A549 (cell line): ENCODE measurements around the gene LY6G6D. TPM values are rescaled to one million over a fixed set of nuclear protein-coding genes. Genes with fewer than 3 reads are reported as not detected.

Experiments used
- ATAC-seq, 2 experiments: fragments of 200-7000 bp in 1 of 2; fragments of >200 bp in 1 of 2; cut with Nextera tagmentation in 1 of 2; cut with Tn5 transposase in 1 of 2; 3 replicates each; pipeline versions ENCODE4 v1.8.0 to v1.9.1; 2018 to 2020; ENCODE audit warnings: mild to moderate bottlenecking in 1 of 2, moderate library complexity in 1 of 2
- CTCF ChIA-PET: fragments of 300-600 bp; sonication (Branson Sonifier 250); formaldehyde crosslinking; extraction: SDS; loops from one replicate; lab custom pipeline; 2021; ENCODE audit warnings: antibody characterized with exemption, inconsistent platforms; lab: Yijun Ruan, JAX
- POLR2A ChIA-PET: fragments of 350-600 bp; formaldehyde crosslinking; extraction: SDS; loops from one replicate; lab custom pipeline; 2021; ENCODE audit warnings: antibody characterized with exemption, inconsistent platforms; lab: Yijun Ruan, JAX
- DNase-seq, 2 experiments: peaks; one replicate each; pipeline versions ENCODE4 v3.0.0 to v3.0.0-alpha.2; 2011 to 2016; ENCODE audit warnings: low read depth in 1 of 2, low spot score in 1 of 2
- FAIRE-seq: peaks from 2 replicates; lab custom pipeline; 2011; peaks lifted over from hg19 to GRCh38; lab: Jason Lieb, UNC
- H3K27ac ChIP-seq, 2 experiments: fragments of >200 bp; sonication (Bioruptor Twin); formaldehyde crosslinking; 3 replicates each; pipeline ENCODE4 v1.5.1; 2016 to 2017
- H3K4me1 ChIP-seq: fragments of >200 bp; sonication (Bioruptor Twin); formaldehyde crosslinking; 3 replicates; pipeline ENCODE4 v1.6.1; 2016
- H3K4me2 ChIP-seq: fragments of >200 bp; sonication (Bioruptor Twin); formaldehyde crosslinking; 3 replicates; pipeline ENCODE4 v1.6.1; 2016
- H3K4me3 ChIP-seq: fragments of >200 bp; sonication (Bioruptor Twin); formaldehyde crosslinking; 3 replicates; pipeline ENCODE4 v1.5.1; 2016
- H3K9me3 ChIP-seq: fragments of >200 bp; sonication (Bioruptor Twin); formaldehyde crosslinking; 3 replicates; pipeline ENCODE4 v1.6.1; 2016
- EP300 ChIP-seq, 2 experiments: fragments of >200 bp; sonication (Bioruptor Twin); formaldehyde crosslinking; IDR thresholded peaks; 2 replicates in 1 of 2; 3 replicates in 1 of 2; pipeline ENCODE4 v1.6.1; 2016 to 2017
- GATA3 ChIP-seq: IDR thresholded peaks from 2 replicates; pipeline ENCODE4 v1.6.1; 2012; ENCODE audit warnings: borderline replicate concordance
- HEYL ChIP-seq: fragments of 250-450 bp; sonication (Bioruptor Pico); IDR thresholded peaks from 2 replicates; pipeline ENCODE4 v1.8.0; 2021; ENCODE audit warnings: mild to moderate bottlenecking, moderate library complexity
- HOXB13 ChIP-seq: fragments of 250-450 bp; sonication (Bioruptor Pico); IDR thresholded peaks from 2 replicates; pipeline ENCODE4 v1.5.0; 2020; ENCODE audit warnings: low read depth, mild to moderate bottlenecking, moderate library complexity
- JUN ChIP-seq, 2 experiments: fragments of >200 bp; sonication (Bioruptor Twin); formaldehyde crosslinking; IDR thresholded peaks; 2 replicates in 1 of 2; 3 replicates in 1 of 2; pipeline ENCODE4 v1.6.1; 2016 to 2017
- KDM1A ChIP-seq: fragments of 200-600 bp; sonication (generic); IDR thresholded peaks from 2 replicates; pipeline ENCODE4 v1.6.1; 2016; ENCODE audit warnings: low read depth, mild to moderate bottlenecking
- RFX5 ChIP-seq: fragments of 450-650 bp; IDR thresholded peaks from 2 replicates; pipeline ENCODE4 v1.7.1; 2014; ENCODE audit warnings: antibody characterized with exemption, mild to moderate bottlenecking, moderate library complexity
- RNF2 ChIP-seq: fragments of 200-600 bp; sonication (generic); IDR thresholded peaks from 2 replicates; pipeline ENCODE4 v1.6.1; 2016; ENCODE audit warnings: low read depth, mild to moderate bottlenecking, antibody characterized with exemption, moderate library complexity, borderline replicate concordance
- SMC3 ChIP-seq: fragments of >200 bp; sonication (Bioruptor Twin); formaldehyde crosslinking; IDR thresholded peaks from 3 replicates; pipeline ENCODE4 v1.6.1; 2018; ENCODE audit warnings: inconsistent platforms
- ZNF302 ChIP-seq: fragments of 250-450 bp; sonication (Bioruptor Pico); IDR thresholded peaks from 2 replicates; pipeline ENCODE4 v1.9.0; 2021; ENCODE audit warnings: inconsistent platforms, mild to moderate bottlenecking, moderate library complexity
- WGBS: methylation state at CpG from one replicate; pipeline ENCODE4 v1.1.6; 2017; ENCODE audit errors: missing lambda C conversion rate; 5-methylcytosine and 5-hydroxymethylcytosine counted together
- polyA plus RNA-seq, 4 experiments: library from polyadenylated mRNA; depleted of rRNA in 3 of 4; stranded (reverse); fragments of >200 nt; fragmentation: RNase III in 1 of 4; extraction: RNeasy Plus Mini Kit Qiagen cat#74134 plus additional on column Dnase treatment in 1 of 4; gene quantifications; 2 replicates in 3 of 4; 3 replicates in 1 of 4; pipeline ENCODE4 v1.2.3, GENCODE V29; 2011 to 2017
- small RNA-seq, 6 experiments: library from RNA; depleted of rRNA; stranded (forward); fragments of <200 nt; gene quantifications; one replicate each; pipeline ENCODE3, GENCODE V24; 2012
- TF ChIP-seq, protein P1 (sequence below): fragments of >200 bp; sonication (Bioruptor Twin); formaldehyde crosslinking; IDR thresholded peaks from 2 replicates; pipeline ENCODE4 v1.6.1; 2016
- TF ChIP-seq, protein P2 (sequence below): IDR thresholded peaks from 2 replicates; pipeline ENCODE4 v1.6.1; 2012
- TF ChIP-seq, protein P3 (sequence below): fragments of 250-450 bp; sonication (Bioruptor Pico); IDR thresholded peaks from 2 replicates; pipeline ENCODE4 v1.5.0; 2020; ENCODE audit warnings: low read depth, mild to moderate bottlenecking, moderate library complexity
- TF ChIP-seq, protein P4 (sequence below): fragments of >200 bp; sonication (Bioruptor Twin); formaldehyde crosslinking; IDR thresholded peaks from 3 replicates; pipeline ENCODE4 v1.5.1; 2016
- TF ChIP-seq, protein P5 (sequence below): fragments of 200-600 bp; sonication (generic); IDR thresholded peaks from 2 replicates; pipeline ENCODE4 v1.6.1; 2016; ENCODE audit warnings: antibody characterized with exemption, mild to moderate bottlenecking, moderate library complexity

The LY6G6D gene
- polyA plus RNA-seq, 2 of the 4 experiments (the other 2 are of a cell fraction): not detected

DNA sequence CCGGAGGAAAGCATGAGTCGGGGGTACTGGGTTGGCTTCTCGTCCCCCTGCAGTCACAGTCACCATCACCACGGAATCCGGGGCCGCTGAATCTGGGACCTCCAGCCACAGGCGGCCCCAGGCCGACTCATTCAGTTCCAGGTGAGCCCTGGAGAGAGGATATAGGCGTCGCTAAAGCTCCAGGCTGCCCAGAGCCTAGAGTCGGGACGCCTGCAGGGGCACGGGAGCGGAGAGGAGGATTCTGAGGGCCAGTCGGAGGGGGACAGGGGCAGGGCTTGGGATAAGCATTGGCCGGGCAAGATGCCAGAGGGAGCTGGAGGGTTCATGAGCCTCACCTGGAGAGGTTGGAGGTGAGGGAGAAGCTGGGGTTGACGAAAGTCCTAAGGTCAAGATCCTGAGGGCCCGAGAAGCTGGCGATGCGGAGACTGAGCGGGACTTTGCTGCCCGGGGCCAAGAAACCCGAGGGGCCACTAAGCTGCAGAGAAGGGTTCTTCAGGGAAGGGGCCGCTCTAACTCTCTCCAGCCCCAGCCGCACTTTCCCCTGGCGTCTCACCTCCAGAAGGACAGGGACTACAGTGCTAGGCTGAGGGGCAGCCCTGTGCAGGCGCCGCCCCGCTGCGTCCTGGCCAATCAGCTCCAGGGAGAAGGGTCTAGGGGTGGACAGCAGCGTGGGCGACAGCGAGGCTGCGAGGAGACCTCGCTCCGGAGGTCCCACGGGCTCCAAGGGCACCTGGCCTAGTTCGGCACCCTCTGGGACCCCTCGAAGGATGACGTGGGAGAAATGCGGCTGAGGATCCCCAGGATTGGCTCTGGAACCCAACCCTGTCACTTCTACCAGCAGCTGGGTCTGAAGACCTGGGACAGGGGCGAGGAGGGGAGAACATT lies 51.0 kb downstream of the LY6G6D start:
- FAIRE-seq (no peak), DNase-seq (no peak), ATAC-seq (no peak)
- Histone ChIP-seq H3K9me3 (no peaks in the 10 kb centered on the region), H3K27ac (no peak overlapping the region), H3K4me3 (no peak overlapping the region), H3K4me2 (no peak overlapping the region), H3K4me1 (no peaks in the 10 kb centered on the region)
- ChIA-PET CTCF (interaction anchor here (0.7 to 1.7 kb wide), 6 partner anchors 9 to 36 kb away, joined by 3 to 6 read pairs (median 4); partner anchors contain the start of genes DDAH2 and VWA7), POLR2A (no interaction called here)
- 88% methylated on average over 23 of the region's 42 CpGs for WGBS
- TF ChIP-seq, protein P1, sequence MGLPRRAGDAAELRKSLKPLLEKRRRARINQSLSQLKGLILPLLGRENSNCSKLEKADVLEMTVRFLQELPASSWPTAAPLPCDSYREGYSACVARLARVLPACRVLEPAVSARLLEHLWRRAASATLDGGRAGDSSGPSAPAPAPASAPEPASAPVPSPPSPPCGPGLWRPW: no peak
- TF ChIP-seq ZNF302 (CRISPR knock-in tag): no peak
- TF ChIP-seq, protein P2, sequence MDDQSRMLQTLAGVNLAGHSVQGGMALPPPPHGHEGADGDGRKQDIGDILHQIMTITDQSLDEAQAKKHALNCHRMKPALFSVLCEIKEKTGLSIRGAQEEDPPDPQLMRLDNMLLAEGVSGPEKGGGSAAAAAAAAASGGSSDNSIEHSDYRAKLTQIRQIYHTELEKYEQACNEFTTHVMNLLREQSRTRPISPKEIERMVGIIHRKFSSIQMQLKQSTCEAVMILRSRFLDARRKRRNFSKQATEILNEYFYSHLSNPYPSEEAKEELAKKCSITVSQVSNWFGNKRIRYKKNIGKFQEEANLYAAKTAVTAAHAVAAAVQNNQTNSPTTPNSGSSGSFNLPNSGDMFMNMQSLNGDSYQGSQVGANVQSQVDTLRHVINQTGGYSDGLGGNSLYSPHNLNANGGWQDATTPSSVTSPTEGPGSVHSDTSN: no peak

DNA sequence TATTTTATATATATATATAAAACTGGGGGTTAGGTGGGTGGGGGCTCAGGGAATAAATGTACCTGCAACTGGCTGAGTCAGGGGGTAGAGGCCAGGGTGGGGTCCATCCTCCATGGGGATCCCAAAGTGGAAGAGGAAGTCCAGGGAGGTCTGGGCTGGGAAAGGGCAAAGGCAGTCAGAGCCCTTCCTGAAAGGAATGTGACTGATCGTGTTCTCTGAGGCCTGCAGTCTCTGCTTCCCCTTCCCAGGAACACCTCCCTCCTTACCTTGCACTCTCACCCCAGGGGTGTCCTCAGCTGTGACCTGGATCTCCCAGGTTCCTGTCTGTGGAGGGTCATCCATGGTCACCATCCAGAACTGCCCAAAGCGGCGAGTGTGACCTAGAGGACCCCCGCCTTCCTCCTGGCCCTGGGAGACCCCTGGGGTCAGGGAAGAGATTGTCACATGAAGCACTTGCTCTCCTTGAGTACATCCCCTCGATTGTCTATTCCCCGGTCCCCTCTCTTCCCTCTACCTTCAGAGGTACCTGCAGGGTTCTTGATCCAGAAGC lies 52.0 kb downstream of the LY6G6D start:
- Histone ChIP-seq H3K9me3 (no peaks in the 10 kb centered on the region), H3K27ac (no peak overlapping the region), H3K4me1 (no peaks in the 10 kb centered on the region), H3K4me3 (no peak overlapping the region), H3K4me2 (no peak overlapping the region)
- ATAC-seq (no peak), DNase-seq (no peak), FAIRE-seq (no peak)
- TF ChIP-seq RFX5 (no peak), HEYL (CRISPR knock-in tag) (no peak), KDM1A (no peak), EP300 (IDR thresholded peaks at IDR 0.05) (no peak), SMC3 (no peak), RNF2 (no peak), HOXB13 (no peak), JUN (IDR thresholded peaks at IDR 0.05) (no peak), GATA3 (no peak)
- TF ChIP-seq, protein P3, sequence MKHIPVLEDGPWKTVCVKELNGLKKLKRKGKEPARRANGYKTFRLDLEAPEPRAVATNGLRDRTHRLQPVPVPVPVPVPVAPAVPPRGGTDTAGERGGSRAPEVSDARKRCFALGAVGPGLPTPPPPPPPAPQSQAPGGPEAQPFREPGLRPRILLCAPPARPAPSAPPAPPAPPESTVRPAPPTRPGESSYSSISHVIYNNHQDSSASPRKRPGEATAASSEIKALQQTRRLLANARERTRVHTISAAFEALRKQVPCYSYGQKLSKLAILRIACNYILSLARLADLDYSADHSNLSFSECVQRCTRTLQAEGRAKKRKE (CRISPR knock-in tag): no peak
- TF ChIP-seq, protein P4, sequence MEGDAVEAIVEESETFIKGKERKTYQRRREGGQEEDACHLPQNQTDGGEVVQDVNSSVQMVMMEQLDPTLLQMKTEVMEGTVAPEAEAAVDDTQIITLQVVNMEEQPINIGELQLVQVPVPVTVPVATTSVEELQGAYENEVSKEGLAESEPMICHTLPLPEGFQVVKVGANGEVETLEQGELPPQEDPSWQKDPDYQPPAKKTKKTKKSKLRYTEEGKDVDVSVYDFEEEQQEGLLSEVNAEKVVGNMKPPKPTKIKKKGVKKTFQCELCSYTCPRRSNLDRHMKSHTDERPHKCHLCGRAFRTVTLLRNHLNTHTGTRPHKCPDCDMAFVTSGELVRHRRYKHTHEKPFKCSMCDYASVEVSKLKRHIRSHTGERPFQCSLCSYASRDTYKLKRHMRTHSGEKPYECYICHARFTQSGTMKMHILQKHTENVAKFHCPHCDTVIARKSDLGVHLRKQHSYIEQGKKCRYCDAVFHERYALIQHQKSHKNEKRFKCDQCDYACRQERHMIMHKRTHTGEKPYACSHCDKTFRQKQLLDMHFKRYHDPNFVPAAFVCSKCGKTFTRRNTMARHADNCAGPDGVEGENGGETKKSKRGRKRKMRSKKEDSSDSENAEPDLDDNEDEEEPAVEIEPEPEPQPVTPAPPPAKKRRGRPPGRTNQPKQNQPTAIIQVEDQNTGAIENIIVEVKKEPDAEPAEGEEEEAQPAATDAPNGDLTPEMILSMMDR: no peak
- TF ChIP-seq, protein P5, sequence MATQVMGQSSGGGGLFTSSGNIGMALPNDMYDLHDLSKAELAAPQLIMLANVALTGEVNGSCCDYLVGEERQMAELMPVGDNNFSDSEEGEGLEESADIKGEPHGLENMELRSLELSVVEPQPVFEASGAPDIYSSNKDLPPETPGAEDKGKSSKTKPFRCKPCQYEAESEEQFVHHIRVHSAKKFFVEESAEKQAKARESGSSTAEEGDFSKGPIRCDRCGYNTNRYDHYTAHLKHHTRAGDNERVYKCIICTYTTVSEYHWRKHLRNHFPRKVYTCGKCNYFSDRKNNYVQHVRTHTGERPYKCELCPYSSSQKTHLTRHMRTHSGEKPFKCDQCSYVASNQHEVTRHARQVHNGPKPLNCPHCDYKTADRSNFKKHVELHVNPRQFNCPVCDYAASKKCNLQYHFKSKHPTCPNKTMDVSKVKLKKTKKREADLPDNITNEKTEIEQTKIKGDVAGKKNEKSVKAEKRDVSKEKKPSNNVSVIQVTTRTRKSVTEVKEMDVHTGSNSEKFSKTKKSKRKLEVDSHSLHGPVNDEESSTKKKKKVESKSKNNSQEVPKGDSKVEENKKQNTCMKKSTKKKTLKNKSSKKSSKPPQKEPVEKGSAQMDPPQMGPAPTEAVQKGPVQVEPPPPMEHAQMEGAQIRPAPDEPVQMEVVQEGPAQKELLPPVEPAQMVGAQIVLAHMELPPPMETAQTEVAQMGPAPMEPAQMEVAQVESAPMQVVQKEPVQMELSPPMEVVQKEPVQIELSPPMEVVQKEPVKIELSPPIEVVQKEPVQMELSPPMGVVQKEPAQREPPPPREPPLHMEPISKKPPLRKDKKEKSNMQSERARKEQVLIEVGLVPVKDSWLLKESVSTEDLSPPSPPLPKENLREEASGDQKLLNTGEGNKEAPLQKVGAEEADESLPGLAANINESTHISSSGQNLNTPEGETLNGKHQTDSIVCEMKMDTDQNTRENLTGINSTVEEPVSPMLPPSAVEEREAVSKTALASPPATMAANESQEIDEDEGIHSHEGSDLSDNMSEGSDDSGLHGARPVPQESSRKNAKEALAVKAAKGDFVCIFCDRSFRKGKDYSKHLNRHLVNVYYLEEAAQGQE: no peak
- CTCF ChIA-PET: interaction anchor here (0.9 to 1.7 kb wide), 4 partner anchors 9 to 29 kb away, joined by 3 to 5 read pairs (median 4); partner anchors contain the start of gene VWA7
- whole genome bisulfite sequencing: 58% methylated on average over 6 of the region's 6 CpGs
- POLR2A ChIA-PET: no interaction called here

Small RNA genes lying within 50 kb of the gene (small RNA-seq; reads per million reads assigned to genes)
- 0 reads per million in 6 experiments for gene LY6G6D
- gene MIR4646: 0 reads per million in 6 experiments
- gene MSH5-SAPCD1: 0 reads per million in 6 experiments
- gene RNU6-850P: 0 reads per million in 6 experiments
- gene SAPCD1: 0 reads per million in 6 experiments

Other genes with a start within 250 kb of the LY6G6D start
Only the 30 nearest of the 41 such genes appear.
- gene LTA, start 143.1 kb upstream of the LY6G6D start, polyA plus RNA-seq (2011; rRNA removed): 0.07 TPM in 1 of 2 replicates, not detected in the other
- 0.07 to 0.08 TPM in 2 of 3 replicates, not detected in the other for gene LTA, start 143.1 kb upstream of the LY6G6D start, polyA plus RNA-seq (2017; fragmentation: RNase III; extraction: RNeasy Plus Mini Kit Qiagen cat#74134 plus additional on column Dnase treatment)
- 0.07 TPM in 1 of 2 replicates, not detected in the other for gene TNF, start 139.8 kb upstream of the LY6G6D start, polyA plus RNA-seq (2011; rRNA removed)
- not detected in 3 replicates for gene TNF, start 139.8 kb upstream of the LY6G6D start, polyA plus RNA-seq (2017; fragmentation: RNase III; extraction: RNeasy Plus Mini Kit Qiagen cat#74134 plus additional on column Dnase treatment)
- gene LTB, start 132.9 kb upstream of the LY6G6D start, polyA plus RNA-seq (2011; rRNA removed): 0.13 and 0.26 TPM in 2 replicates
- 0.14 to 0.57 TPM (median 0.33 TPM) in 3 replicates for gene LTB, start 132.9 kb upstream of the LY6G6D start, polyA plus RNA-seq (2017; fragmentation: RNase III; extraction: RNeasy Plus Mini Kit Qiagen cat#74134 plus additional on column Dnase treatment)
- 0.17 and 0.19 TPM in 2 replicates for gene LST1, start 129.1 kb upstream of the LY6G6D start, polyA plus RNA-seq (2011; rRNA removed)
- gene LST1, start 129.1 kb upstream of the LY6G6D start, polyA plus RNA-seq (2017; fragmentation: RNase III; extraction: RNeasy Plus Mini Kit Qiagen cat#74134 plus additional on column Dnase treatment): 0.26 to 0.47 TPM in 2 of 3 replicates, not detected in the other
- gene NCR3, start 122.3 kb upstream of the LY6G6D start, polyA plus RNA-seq (2011; rRNA removed): not detected in 2 replicates
- gene NCR3, start 122.3 kb upstream of the LY6G6D start, polyA plus RNA-seq (2017; fragmentation: RNase III; extraction: RNeasy Plus Mini Kit Qiagen cat#74134 plus additional on column Dnase treatment): not detected in 3 replicates
- not detected in 2 replicates for gene AIF1, start 100.1 kb upstream of the LY6G6D start, polyA plus RNA-seq (2011; rRNA removed)
- gene AIF1, start 100.1 kb upstream of the LY6G6D start, polyA plus RNA-seq (2017; fragmentation: RNase III; extraction: RNeasy Plus Mini Kit Qiagen cat#74134 plus additional on column Dnase treatment): not detected in 3 replicates
- 26.0 and 28.0 TPM in 2 replicates for gene PRRC2A, start 94.6 kb upstream of the LY6G6D start, polyA plus RNA-seq (2011; rRNA removed)
- gene PRRC2A, start 94.6 kb upstream of the LY6G6D start, polyA plus RNA-seq (2017; fragmentation: RNase III; extraction: RNeasy Plus Mini Kit Qiagen cat#74134 plus additional on column Dnase treatment): 60.7 to 63.0 TPM (median 61.1 TPM) in 3 replicates
- gene BAG6, start 62.7 kb upstream of the LY6G6D start, polyA plus RNA-seq (2011; rRNA removed): 50.4 and 59.4 TPM in 2 replicates
- 107 to 123 TPM (median 121 TPM) in 3 replicates for gene BAG6, start 62.7 kb upstream of the LY6G6D start, polyA plus RNA-seq (2017; fragmentation: RNase III; extraction: RNeasy Plus Mini Kit Qiagen cat#74134 plus additional on column Dnase treatment)
- 2.6 and 4.1 TPM in 2 replicates for gene APOM, start 59.5 kb upstream of the LY6G6D start, polyA plus RNA-seq (2011; rRNA removed)
- 1.5 to 2.1 TPM (median 1.9 TPM) in 3 replicates for gene APOM, start 59.5 kb upstream of the LY6G6D start, polyA plus RNA-seq (2017; fragmentation: RNase III; extraction: RNeasy Plus Mini Kit Qiagen cat#74134 plus additional on column Dnase treatment)
- gene C6orf47, start 54.6 kb upstream of the LY6G6D start, polyA plus RNA-seq (2011; rRNA removed): 6.0 and 6.1 TPM in 2 replicates
- 10.7 to 13.6 TPM (median 11.9 TPM) in 3 replicates for gene C6orf47, start 54.6 kb upstream of the LY6G6D start, polyA plus RNA-seq (2017; fragmentation: RNase III; extraction: RNeasy Plus Mini Kit Qiagen cat#74134 plus additional on column Dnase treatment)
- 10.0 and 11.0 TPM in 2 replicates for gene GPANK1, start 50.4 kb upstream of the LY6G6D start, polyA plus RNA-seq (2011; rRNA removed)
- gene GPANK1, start 50.4 kb upstream of the LY6G6D start, polyA plus RNA-seq (2017; fragmentation: RNase III; extraction: RNeasy Plus Mini Kit Qiagen cat#74134 plus additional on column Dnase treatment): 9.7 to 11.7 TPM (median 11.0 TPM) in 3 replicates
- gene CSNK2B, start 49.3 kb upstream of the LY6G6D start, polyA plus RNA-seq (2011; rRNA removed): 41.8 and 61.0 TPM in 2 replicates
- gene CSNK2B, start 49.3 kb upstream of the LY6G6D start, polyA plus RNA-seq (2017; fragmentation: RNase III; extraction: RNeasy Plus Mini Kit Qiagen cat#74134 plus additional on column Dnase treatment): 134 to 141 TPM (median 141 TPM) in 3 replicates
- gene LY6G5B, start 45.4 kb upstream of the LY6G6D start, polyA plus RNA-seq (2011; rRNA removed): 5.9 and 6.7 TPM in 2 replicates
- 9.0 to 12.3 TPM (median 9.9 TPM) in 3 replicates for gene LY6G5B, start 45.4 kb upstream of the LY6G6D start, polyA plus RNA-seq (2017; fragmentation: RNase III; extraction: RNeasy Plus Mini Kit Qiagen cat#74134 plus additional on column Dnase treatment)
- gene LY6G5C, start 34.3 kb upstream of the LY6G6D start, polyA plus RNA-seq (2011; rRNA removed): 1.2 and 1.6 TPM in 2 replicates
- gene LY6G5C, start 34.3 kb upstream of the LY6G6D start, polyA plus RNA-seq (2017; fragmentation: RNase III; extraction: RNeasy Plus Mini Kit Qiagen cat#74134 plus additional on column Dnase treatment): 1.5 to 1.9 TPM (median 1.6 TPM) in 3 replicates
- gene ABHD16A, start 12.0 kb upstream of the LY6G6D start, polyA plus RNA-seq (2011; rRNA removed): 22.3 and 22.6 TPM in 2 replicates
- gene ABHD16A, start 12.0 kb upstream of the LY6G6D start, polyA plus RNA-seq (2017; fragmentation: RNase III; extraction: RNeasy Plus Mini Kit Qiagen cat#74134 plus additional on column Dnase treatment): 14.5 to 16.6 TPM (median 16.2 TPM) in 3 replicates
- gene LY6G6F, start 8.5 kb upstream of the LY6G6D start, polyA plus RNA-seq (2011; rRNA removed): not detected in 2 replicates
- not detected in 3 replicates for gene LY6G6F, start 8.5 kb upstream of the LY6G6D start, polyA plus RNA-seq (2017; fragmentation: RNase III; extraction: RNeasy Plus Mini Kit Qiagen cat#74134 plus additional on column Dnase treatment)
- gene LY6G6C, start 6.4 kb downstream of the LY6G6D start, polyA plus RNA-seq (2011; rRNA removed): 0.08 and 0.11 TPM in 2 replicates
- gene LY6G6C, start 6.4 kb downstream of the LY6G6D start, polyA plus RNA-seq (2017; fragmentation: RNase III; extraction: RNeasy Plus Mini Kit Qiagen cat#74134 plus additional on column Dnase treatment): 0.11 to 0.21 TPM in 2 of 3 replicates, not detected in the other
- gene MPIG6B, start 8.0 kb downstream of the LY6G6D start, polyA plus RNA-seq (2011; rRNA removed): not detected in 2 replicates
- not detected in 3 replicates for gene MPIG6B, start 8.0 kb downstream of the LY6G6D start, polyA plus RNA-seq (2017; fragmentation: RNase III; extraction: RNeasy Plus Mini Kit Qiagen cat#74134 plus additional on column Dnase treatment)
- gene DDAH2, start 14.0 kb downstream of the LY6G6D start, polyA plus RNA-seq (2011; rRNA removed): 19.3 and 20.6 TPM in 2 replicates
- 44.8 to 57.3 TPM (median 54.5 TPM) in 3 replicates for gene DDAH2, start 14.0 kb downstream of the LY6G6D start, polyA plus RNA-seq (2017; fragmentation: RNase III; extraction: RNeasy Plus Mini Kit Qiagen cat#74134 plus additional on column Dnase treatment)
- 346 and 397 TPM in 2 replicates for gene CLIC1, start 21.2 kb downstream of the LY6G6D start, polyA plus RNA-seq (2011; rRNA removed)
- gene CLIC1, start 21.2 kb downstream of the LY6G6D start, polyA plus RNA-seq (2017; fragmentation: RNase III; extraction: RNeasy Plus Mini Kit Qiagen cat#74134 plus additional on column Dnase treatment): 249 to 283 TPM (median 251 TPM) in 3 replicates
- 36.5 and 42.6 TPM in 2 replicates for gene MSH5, start 24.7 kb downstream of the LY6G6D start, polyA plus RNA-seq (2011; rRNA removed)
- 17.1 to 18.8 TPM (median 17.4 TPM) in 3 replicates for gene MSH5, start 24.7 kb downstream of the LY6G6D start, polyA plus RNA-seq (2017; fragmentation: RNase III; extraction: RNeasy Plus Mini Kit Qiagen cat#74134 plus additional on column Dnase treatment)
- 3.3 and 6.9 TPM in 2 replicates for gene SAPCD1, start 47.3 kb downstream of the LY6G6D start, polyA plus RNA-seq (2011; rRNA removed)
- gene SAPCD1, start 47.3 kb downstream of the LY6G6D start, polyA plus RNA-seq (2017; fragmentation: RNase III; extraction: RNeasy Plus Mini Kit Qiagen cat#74134 plus additional on column Dnase treatment): 5.8 to 7.5 TPM (median 7.1 TPM) in 3 replicates
- 1.1 TPM in 2 replicates for gene VWA7, start 62.0 kb downstream of the LY6G6D start, polyA plus RNA-seq (2011; rRNA removed)
- gene VWA7, start 62.0 kb downstream of the LY6G6D start, polyA plus RNA-seq (2017; fragmentation: RNase III; extraction: RNeasy Plus Mini Kit Qiagen cat#74134 plus additional on column Dnase treatment): 0.95 to 1.1 TPM (median 0.98 TPM) in 3 replicates
- 17.7 and 24.7 TPM in 2 replicates for gene VARS1, start 80.4 kb downstream of the LY6G6D start, polyA plus RNA-seq (2011; rRNA removed)
- 57.2 to 58.4 TPM (median 58.3 TPM) in 3 replicates for gene VARS1, start 80.4 kb downstream of the LY6G6D start, polyA plus RNA-seq (2017; fragmentation: RNase III; extraction: RNeasy Plus Mini Kit Qiagen cat#74134 plus additional on column Dnase treatment)
- 54.7 and 73.8 TPM in 2 replicates for gene LSM2, start 91.6 kb downstream of the LY6G6D start, polyA plus RNA-seq (2011; rRNA removed)
- 58.9 to 65.3 TPM (median 59.6 TPM) in 3 replicates for gene LSM2, start 91.6 kb downstream of the LY6G6D start, polyA plus RNA-seq (2017; fragmentation: RNase III; extraction: RNeasy Plus Mini Kit Qiagen cat#74134 plus additional on column Dnase treatment)
- 1.2 and 1.6 TPM in 2 replicates for gene HSPA1L, start 99.9 kb downstream of the LY6G6D start, polyA plus RNA-seq (2011; rRNA removed)
- 1.2 to 1.7 TPM (median 1.4 TPM) in 3 replicates for gene HSPA1L, start 99.9 kb downstream of the LY6G6D start, polyA plus RNA-seq (2017; fragmentation: RNase III; extraction: RNeasy Plus Mini Kit Qiagen cat#74134 plus additional on column Dnase treatment)
- gene HSPA1A, start 100.2 kb downstream of the LY6G6D start, polyA plus RNA-seq (2011; rRNA removed): 88.2 and 122 TPM in 2 replicates
- gene HSPA1A, start 100.2 kb downstream of the LY6G6D start, polyA plus RNA-seq (2017; fragmentation: RNase III; extraction: RNeasy Plus Mini Kit Qiagen cat#74134 plus additional on column Dnase treatment): 129 to 204 TPM (median 194 TPM) in 3 replicates
- 52.7 and 70.6 TPM in 2 replicates for gene HSPA1B, start 112.4 kb downstream of the LY6G6D start, polyA plus RNA-seq (2011; rRNA removed)
- gene HSPA1B, start 112.4 kb downstream of the LY6G6D start, polyA plus RNA-seq (2017; fragmentation: RNase III; extraction: RNeasy Plus Mini Kit Qiagen cat#74134 plus additional on column Dnase treatment): 56.7 to 125 TPM (median 98.6 TPM) in 3 replicates
- gene NEU1, start 147.5 kb downstream of the LY6G6D start, polyA plus RNA-seq (2011; rRNA removed): 15.8 and 20.6 TPM in 2 replicates
- 12.8 to 19.2 TPM (median 16.0 TPM) in 3 replicates for gene NEU1, start 147.5 kb downstream of the LY6G6D start, polyA plus RNA-seq (2017; fragmentation: RNase III; extraction: RNeasy Plus Mini Kit Qiagen cat#74134 plus additional on column Dnase treatment)
- gene SLC44A4, start 163.6 kb downstream of the LY6G6D start, polyA plus RNA-seq (2011; rRNA removed): 0.24 and 0.27 TPM in 2 replicates
- gene SLC44A4, start 163.6 kb downstream of the LY6G6D start, polyA plus RNA-seq (2017; fragmentation: RNase III; extraction: RNeasy Plus Mini Kit Qiagen cat#74134 plus additional on column Dnase treatment): not detected in 3 replicates